ENCODE measurements around the gene CDKL5.
A peak's percentile ranks its signal among the peaks of the same experiment; 100 is the strongest.

CDKL5 gene

GRCh38 chrX:18654875-18655836 is 229.7 kb downstream of the CDKL5 start:
- no peak for DNase-seq

GRCh38 chrX:18661273-18661672 is 235.9 kb downstream of the CDKL5 start:
- DNase-seq: no peak

GRCh38 chrX:18664947-18665346 is 239.5 kb downstream of the CDKL5 start:
- DNase-seq: no peak

GRCh38 chrX:18666614-18667013 is 241.2 kb downstream of the CDKL5 start:
- DNase-seq: no peak

- no peak for DNase-seq
Observed at GRCh38 chrX:18668071-18668835, 242.8 kb downstream of the CDKL5 start.

- DNase-seq: no peak
Observed at GRCh38 chrX:18672008-18672407, 246.6 kb downstream of the CDKL5 start, which contains the start of gene RS1. RS1 (minus strand) TSS chrX:18672108; CDS start chrX:18672068, 40 bp downstream.

GRCh38 chrX:18674417-18674787 is 249.0 kb downstream of the CDKL5 start:
- no peak for DNase-seq

GRCh38 chrX:18674788-18675735 is 249.7 kb downstream of the CDKL5 start:
- peak; percentile 64 for DNase-seq

- DNase-seq: no peak
Observed at GRCh38 chrX:18676050-18676449, 250.6 kb downstream of the CDKL5 start.

GRCh38 chrX:18676470-18676869 is 251.1 kb downstream of the CDKL5 start:
- no peak for DNase-seq

GRCh38 chrX:18677161-18677869 is 251.9 kb downstream of the CDKL5 start:
- no peak for DNase-seq

GRCh38 chrX:18681996-18682395 is 256.6 kb downstream of the CDKL5 start:
- DNase-seq: no peak

GRCh38 chrX:18682979-18683387 is 257.6 kb downstream of the CDKL5 start:
- DNase-seq: no peak

GRCh38 chrX:18687856-18688495 is 262.6 kb downstream of the CDKL5 start:
- DNase-seq: no peak

- no peak for DNase-seq
Observed at GRCh38 chrX:18691431-18691830, 266.0 kb downstream of the CDKL5 start.

- no peak for DNase-seq
Observed at GRCh38 chrX:18692541-18692940, 267.1 kb downstream of the CDKL5 start.

- DNase-seq: no peak
Observed at GRCh38 chrX:18696653-18697052, 271.2 kb downstream of the CDKL5 start.

- no peak for DNase-seq
Observed at GRCh38 chrX:18698737-18699650, 273.6 kb downstream of the CDKL5 start.

- no peak for DNase-seq
Observed at GRCh38 chrX:18701621-18702361, 276.4 kb downstream of the CDKL5 start.
